Mesendoderm (in vitro differentiated cells): ENCODE measurements around the gene SHROOM3.

Experiments used
- DNase-seq: peaks from one replicate; pipeline ENCODE4 v3.0.0; 2013
- H2AK5ac ChIP-seq: 2 replicates; pipeline ENCODE4 v1.6.1; 2013; ENCODE audit warnings: low read length, inconsistent platforms
- H2BK120ac ChIP-seq: 2 replicates; pipeline ENCODE4 v1.6.1; 2013; ENCODE audit warnings: low read depth, mild to moderate bottlenecking, low read length, moderate library complexity, mixed read lengths
- H2BK15ac ChIP-seq: replicated peaks from 2 replicates; pipeline ENCODE4 v1.6.1; 2013; ENCODE audit warnings: low read depth, mild to moderate bottlenecking, moderate library complexity
- H2BK5ac ChIP-seq: 2 replicates; pipeline ENCODE4 v1.6.1; 2013; ENCODE audit warnings: low read length, inconsistent platforms
- H3K18ac ChIP-seq: 2 replicates; pipeline ENCODE4 v1.6.1; 2013; ENCODE audit warnings: mild to moderate bottlenecking, low read length, mixed read lengths
- H3K23ac ChIP-seq: one replicate; pipeline ENCODE4 v1.6.1; 2013; ENCODE audit warnings: low read length
- H3K27ac ChIP-seq: 2 replicates; pipeline ENCODE4 v1.5.1; 2013; ENCODE audit warnings: low read depth, mild to moderate bottlenecking, inconsistent platforms, low read length, moderate library complexity
- H3K27me3 ChIP-seq: 2 replicates; pipeline ENCODE4 v1.6.1; 2013; ENCODE audit warnings: low read length, control low read depth, mild to moderate bottlenecking, inconsistent platforms; ENCODE audit not compliant: insufficient read depth, poor library complexity
- H3K36me3 ChIP-seq: 2 replicates; pipeline ENCODE4 v1.6.1; 2013; ENCODE audit warnings: low read length, inconsistent platforms; ENCODE audit not compliant: control insufficient read depth, insufficient read depth
- H3K4ac ChIP-seq: one replicate; pipeline ENCODE4 v1.6.1; 2013; ENCODE audit warnings: low read depth, mild to moderate bottlenecking, low read length, moderate library complexity
- H3K4me1 ChIP-seq: 2 replicates; pipeline ENCODE4 v1.6.1; 2013; ENCODE audit warnings: low read depth, low read length, inconsistent platforms; ENCODE audit not compliant: control insufficient read depth
- H3K4me2 ChIP-seq: 2 replicates; pipeline ENCODE4 v1.6.1; 2013; ENCODE audit warnings: low read length
- H3K4me3 ChIP-seq: 2 replicates; pipeline ENCODE4 v1.5.1; 2013; ENCODE audit warnings: mild to moderate bottlenecking, low read length
- H3K56ac ChIP-seq: one replicate; pipeline ENCODE4 v1.6.1; 2013; ENCODE audit warnings: low read length
- H3K79me1 ChIP-seq: 2 replicates; pipeline ENCODE4 v1.6.1; 2013; ENCODE audit warnings: low read length, inconsistent platforms
- H3K79me2 ChIP-seq: 2 replicates; pipeline ENCODE4 v1.6.1; 2013; ENCODE audit warnings: mild to moderate bottlenecking, low read length; ENCODE audit not compliant: control insufficient read depth, insufficient read depth
- H3K9ac ChIP-seq: 2 replicates; pipeline ENCODE4 v1.6.1; 2013; ENCODE audit warnings: low read length, inconsistent platforms
- H4K5ac ChIP-seq: one replicate; pipeline ENCODE4 v1.6.1; 2013; ENCODE audit warnings: low read length
- H4K8ac ChIP-seq: one replicate; pipeline ENCODE4 v1.6.1; 2013; ENCODE audit warnings: low read depth, mild to moderate bottlenecking, control low read depth, low read length, moderate library complexity
- WGBS: extraction: QIAGEN DNeasy Blood & Tissue Kit; methylation state at CpG from one replicate; pipeline ENCODE4 v1.1.7; 2013; ENCODE audit warnings: low lambda C conversion rate, missing lambda C conversion rate; ENCODE audit not compliant: insufficient coverage; ENCODE audit errors: extremely low coverage; 5-methylcytosine and 5-hydroxymethylcytosine counted together

SHROOM3 gene

DNA sequence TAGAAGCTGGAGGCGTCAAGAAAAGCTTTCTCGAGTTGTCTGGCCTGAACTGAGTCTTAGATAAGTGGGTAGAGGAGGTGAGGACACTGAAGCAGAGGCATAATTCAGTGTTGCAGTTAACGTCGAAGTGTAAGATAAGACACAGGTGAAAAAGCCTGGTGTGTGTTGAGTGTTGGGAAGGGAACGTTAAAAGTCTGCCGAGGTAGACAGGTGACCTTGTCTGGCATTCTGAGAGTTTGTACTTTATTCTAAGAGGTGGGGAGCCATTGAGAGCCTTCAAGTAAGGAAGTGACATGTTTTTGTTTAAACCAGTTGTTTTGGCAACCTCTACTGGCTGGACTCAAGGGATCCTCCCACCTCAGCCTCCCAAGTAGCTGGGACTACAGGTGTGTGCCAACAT is 219.1 kb downstream of the SHROOM3 start:
- no peak overlapping the region for H3K18ac ChIP-seq
- H3K4me2 ChIP-seq: no peak overlapping the region
- H3K79me2 ChIP-seq: no peaks in the 10 kb centered on the region
- no peaks in the 10 kb centered on the region for H3K36me3 ChIP-seq
- no peak overlapping the region for H2BK15ac ChIP-seq
- no peak overlapping the region for H3K4ac ChIP-seq
- no peak overlapping the region for H4K8ac ChIP-seq
- H2AK5ac ChIP-seq: no peak overlapping the region
- no peaks in the 10 kb centered on the region for H3K79me1 ChIP-seq
- no peak for DNase-seq
- no peak overlapping the region for H2BK120ac ChIP-seq
- H3K27me3 ChIP-seq: no peaks in the 10 kb centered on the region
- no peak overlapping the region for H3K4me3 ChIP-seq
- no peak overlapping the region for H3K56ac ChIP-seq
- H2BK5ac ChIP-seq: no peak overlapping the region
- no peak overlapping the region for H3K23ac ChIP-seq
- no CpG with 5 or more reads among the region's 6 CpGs for WGBS
- H3K27ac ChIP-seq: no peak overlapping the region
- H3K4me1 ChIP-seq: no peaks in the 10 kb centered on the region
- H4K5ac ChIP-seq: no peak overlapping the region
- no peak overlapping the region for H3K9ac ChIP-seq

DNA sequence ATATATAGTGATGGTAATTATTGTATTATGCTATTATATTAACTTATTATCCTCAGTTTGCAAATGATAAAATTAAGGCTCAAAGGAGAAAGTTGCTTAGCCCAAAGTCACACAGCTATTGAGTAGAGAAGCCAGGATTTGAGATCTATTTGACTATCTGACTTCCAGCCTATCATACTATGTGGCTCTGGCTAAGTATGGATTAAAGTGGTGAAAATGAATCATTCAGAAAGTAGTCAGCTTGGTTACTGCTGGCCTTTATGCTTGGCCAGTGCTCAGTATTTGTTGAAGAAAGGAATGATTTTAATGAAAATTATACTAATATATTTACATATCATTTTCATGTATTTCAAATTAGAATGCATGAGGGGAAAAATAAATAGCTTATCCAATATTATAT is 219.8 kb downstream of the SHROOM3 start:
- Histone ChIP-seq H3K23ac (no peak overlapping the region), H2BK5ac (no peak overlapping the region), H3K79me1 (no peaks in the 10 kb centered on the region), H3K4ac (no peak overlapping the region), H3K56ac (no peak overlapping the region), H4K5ac (no peak overlapping the region), H3K79me2 (no peaks in the 10 kb centered on the region), H2BK15ac (no peak overlapping the region), H3K4me3 (no peak overlapping the region), H4K8ac (no peak overlapping the region), H3K36me3 (no peaks in the 10 kb centered on the region), H3K9ac (no peak overlapping the region), H3K4me2 (no peak overlapping the region), H2AK5ac (no peak overlapping the region), H3K27me3 (no peaks in the 10 kb centered on the region), H3K27ac (no peak overlapping the region), H2BK120ac (no peak overlapping the region), H3K4me1 (no peaks in the 10 kb centered on the region), H3K18ac (no peak overlapping the region)
- no peak for DNase-seq

DNA sequence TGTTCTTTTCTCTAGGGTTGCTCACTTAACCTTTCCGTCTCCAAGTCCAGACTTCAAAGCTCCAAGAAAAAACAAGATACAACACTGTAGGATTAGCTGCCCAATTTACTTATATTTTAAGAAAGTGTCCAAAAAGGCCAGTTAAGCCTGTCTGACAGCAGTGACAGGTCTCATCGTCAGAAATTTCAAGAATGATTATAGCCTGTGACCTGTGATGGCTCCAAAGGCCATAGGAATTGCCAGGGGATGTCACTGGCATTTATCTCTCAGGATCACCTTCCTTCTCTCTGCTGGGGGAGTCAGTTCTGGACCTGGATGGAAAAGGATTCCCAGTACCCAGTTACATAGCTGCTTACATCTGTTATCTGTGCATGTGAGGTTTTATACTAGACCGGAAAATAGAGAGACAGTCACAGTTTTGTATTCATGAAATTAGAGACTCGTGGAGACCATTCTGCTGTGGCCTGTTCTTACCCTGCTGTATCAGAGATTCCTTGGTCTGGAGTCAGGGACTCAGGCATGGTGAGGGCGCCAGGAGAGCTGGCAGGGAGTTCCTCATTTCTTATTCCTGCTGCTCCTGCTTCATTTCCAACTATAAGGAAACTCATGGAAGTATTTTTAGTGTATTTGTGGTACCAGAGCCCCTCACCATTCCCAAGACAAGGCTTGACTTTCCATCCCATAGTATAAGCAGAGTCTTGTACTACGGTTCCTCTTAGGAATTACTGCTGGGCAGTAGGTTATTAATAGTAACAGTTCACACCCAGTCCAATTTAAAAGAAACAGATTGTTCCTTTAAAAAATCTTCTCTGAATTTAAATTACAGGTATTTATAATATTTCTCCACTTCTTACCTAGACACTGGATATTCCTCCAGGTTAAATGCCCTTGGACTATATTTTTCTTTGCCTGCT is 220.8 kb downstream of the SHROOM3 start:
- no peaks in the 10 kb centered on the region for H3K79me1 ChIP-seq
- no CpG with 5 or more reads among the region's 6 CpGs for WGBS
- no peak overlapping the region for H3K4ac ChIP-seq
- H3K4me2 ChIP-seq: no peak overlapping the region
- H2AK5ac ChIP-seq: no peak overlapping the region
- no peak overlapping the region for H3K27ac ChIP-seq
- H2BK120ac ChIP-seq: no peak overlapping the region
- no peak overlapping the region for H3K56ac ChIP-seq
- no peak overlapping the region for H2BK5ac ChIP-seq
- no peak overlapping the region for H3K23ac ChIP-seq
- H3K4me1 ChIP-seq: no peaks in the 10 kb centered on the region
- H3K4me3 ChIP-seq: no peak overlapping the region
- H3K9ac ChIP-seq: no peak overlapping the region
- no peak overlapping the region for H4K8ac ChIP-seq
- no peak overlapping the region for H3K18ac ChIP-seq
- H3K36me3 ChIP-seq: no peaks in the 10 kb centered on the region
- H3K79me2 ChIP-seq: no peaks in the 10 kb centered on the region
- no peak overlapping the region for H2BK15ac ChIP-seq
- H4K5ac ChIP-seq: no peak overlapping the region
- H3K27me3 ChIP-seq: no peaks in the 10 kb centered on the region
- no peak for DNase-seq

DNA sequence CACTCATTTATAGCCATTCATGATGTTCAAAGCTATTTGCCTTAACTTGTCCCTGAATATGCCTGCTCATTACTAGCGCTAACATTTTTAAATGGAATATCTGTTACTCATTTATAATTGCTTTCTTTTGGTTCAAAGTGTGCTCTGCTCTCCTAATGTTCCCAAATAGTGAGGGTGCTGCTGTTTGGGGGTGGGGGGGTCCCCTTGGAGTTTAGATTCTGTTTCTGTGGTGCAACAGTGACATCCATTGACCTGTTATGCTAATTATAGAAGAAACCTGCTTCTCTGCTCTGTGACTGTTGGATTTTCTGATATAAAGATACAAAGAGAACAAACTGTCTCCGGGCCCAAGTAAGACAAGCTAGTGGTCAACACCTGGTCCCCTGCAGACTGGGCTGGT is 222.4 kb downstream of the SHROOM3 start:
- Histone ChIP-seq H3K4me3 (no peak overlapping the region), H3K79me2 (no peaks in the 10 kb centered on the region), H2BK120ac (no peak overlapping the region), H3K4ac (no peak overlapping the region), H3K56ac (no peak overlapping the region), H3K18ac (no peak overlapping the region), H3K9ac (no peak overlapping the region), H3K23ac (no peak overlapping the region), H3K79me1 (no peaks in the 10 kb centered on the region), H3K4me2 (no peak overlapping the region), H2BK15ac (no peak overlapping the region), H2BK5ac (no peak overlapping the region), H4K8ac (no peak overlapping the region), H3K4me1 (no peaks in the 10 kb centered on the region), H3K36me3 (no peaks in the 10 kb centered on the region), H2AK5ac (no peak overlapping the region), H3K27ac (no peak overlapping the region), H3K27me3 (no peaks in the 10 kb centered on the region), H4K5ac (no peak overlapping the region)
- WGBS: no CpG with 5 or more reads among the region's 2 CpGs
- no peak for DNase-seq

DNA sequence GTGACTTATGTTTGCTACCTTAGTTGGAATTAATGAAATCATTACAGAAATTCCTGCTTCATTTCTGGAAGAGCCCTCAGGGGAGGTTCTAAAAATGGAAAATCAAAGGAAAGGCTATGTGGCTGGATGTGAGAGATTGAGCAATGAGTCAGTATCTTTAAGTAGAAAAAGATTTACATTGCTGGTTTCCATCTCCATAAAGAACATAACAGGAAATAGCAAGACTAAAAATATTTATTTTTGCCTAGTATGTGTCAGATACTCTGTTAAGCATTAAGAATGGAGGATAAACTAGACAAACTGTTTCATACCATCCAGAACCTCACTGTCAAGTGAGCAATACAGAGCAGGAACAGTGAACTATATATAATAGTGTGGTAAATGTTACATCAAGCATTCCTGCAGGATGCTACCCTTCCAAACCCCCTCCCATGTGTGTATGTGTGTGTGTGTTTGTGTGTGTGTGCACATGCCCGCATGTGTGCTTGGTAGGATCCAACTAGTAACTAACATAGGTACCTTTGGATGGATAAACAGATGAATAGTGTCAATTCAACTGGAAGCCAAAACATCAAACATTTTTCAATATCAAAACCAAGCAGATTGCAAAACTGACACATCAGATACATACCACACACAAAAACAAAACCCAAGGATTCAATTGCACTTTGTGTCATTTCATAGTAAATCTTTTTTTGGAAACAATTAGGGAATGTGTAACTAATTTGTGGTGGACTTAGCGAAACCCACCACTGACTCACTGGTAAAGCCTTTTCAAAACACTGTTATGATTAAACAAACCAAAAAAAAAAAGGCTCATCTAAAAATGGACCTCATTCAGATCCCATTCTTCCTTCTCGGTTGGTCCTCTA is 223.4 kb downstream of the SHROOM3 start:
- no peaks in the 10 kb centered on the region for H3K4me1 ChIP-seq
- no peaks in the 10 kb centered on the region for H3K79me2 ChIP-seq
- H2AK5ac ChIP-seq: no peak overlapping the region
- H2BK15ac ChIP-seq: no peak overlapping the region
- no peak overlapping the region for H3K18ac ChIP-seq
- no peak overlapping the region for H3K27ac ChIP-seq
- no peak overlapping the region for H4K5ac ChIP-seq
- no CpG with 5 or more reads among the region's 3 CpGs for WGBS
- no peak overlapping the region for H3K56ac ChIP-seq
- H3K9ac ChIP-seq: no peak overlapping the region
- no peak overlapping the region for H4K8ac ChIP-seq
- no peaks in the 10 kb centered on the region for H3K27me3 ChIP-seq
- H3K4ac ChIP-seq: no peak overlapping the region
- no peak overlapping the region for H2BK5ac ChIP-seq
- no peaks in the 10 kb centered on the region for H3K79me1 ChIP-seq
- no peaks in the 10 kb centered on the region for H3K36me3 ChIP-seq
- DNase-seq: no peak
- no peak overlapping the region for H3K23ac ChIP-seq
- no peak overlapping the region for H3K4me3 ChIP-seq
- no peak overlapping the region for H2BK120ac ChIP-seq
- H3K4me2 ChIP-seq: no peak overlapping the region
